ENCODE measurements around the gene AMBP. TPM values are rescaled to one million over a fixed set of nuclear protein-coding genes. Genes with fewer than 3 reads are reported as not detected.

The AMBP gene
- total RNA-seq, 1 experiment from 2014 or later, result 0.22 TPM

GRCh38 chr9:114012126-114012525 lies 66.0 kb downstream of the AMBP start:
- no TSS peak for BruUV-seq (replicated peaks)
- no peaks in the 10 kb centered on the region for H3K79me2 ChIP-seq (ENCODE audit: low read length)
- no peaks in the 10 kb centered on the region for H3K27me3 ChIP-seq (ENCODE audit: low read length)
- no peak overlapping the region for H3K27ac ChIP-seq (ENCODE audit: low read length)
- no peak overlapping the region for H3K4me2 ChIP-seq (ENCODE audit: low read length)
- no peaks in the 10 kb centered on the region for H3K9me2 ChIP-seq (replicated peaks; ENCODE audit: low read length)
- no peak overlapping the region for H2AFZ ChIP-seq (ENCODE audit: low read length)
- H4K20me1 ChIP-seq (ENCODE audit: low read length), result no peaks in the 10 kb centered on the region
- no peaks in the 10 kb centered on the region for H3F3A ChIP-seq (ENCODE audit: low read length, unreplicated experiment)
- H3K9ac ChIP-seq (ENCODE audit: low read length), result no peak overlapping the region
- TF ChIP-seq EZH2phosphoT487 (IDR thresholded peaks at IDR 0.05; ENCODE audit: borderline replicate concordance, low read length), result no peak
- TF ChIP-seq EZH2 (IDR thresholded peaks at IDR 0.05; ENCODE audit: low read length, unreplicated experiment), result no peak
- no peak for TF ChIP-seq CTCF (conservative IDR thresholded peaks at IDR 0.05; ENCODE audit: low read depth, low read length)
- ATAC-seq (no peak), DNase-seq (no peak)
- H3K4me3 ChIP-seq (ENCODE audit: low read length), result no peak overlapping the region
- H3K36me3 ChIP-seq (ENCODE audit: low read depth, low read length), result no peaks in the 10 kb centered on the region
- ChIA-PET POLR2A (ENCODE audit: unreplicated experiment) (no interaction called here), CTCF (no interaction called here)
- no peaks in the 10 kb centered on the region for H3K9me3 ChIP-seq (ENCODE audit: low read length)
- H3K4me1 ChIP-seq (ENCODE audit: insufficient read depth, low read length), result no peaks in the 10 kb centered on the region
- intact Hi-C loops (cut with micrococcal nuclease), result no loop called here

- H3K4me2 ChIP-seq (ENCODE audit: low read length), result no peak overlapping the region
- TF ChIP-seq EZH2 (IDR thresholded peaks at IDR 0.05; ENCODE audit: low read length, unreplicated experiment) (no peak), CTCF (conservative IDR thresholded peaks at IDR 0.05; ENCODE audit: low read depth, low read length) (no peak), EZH2phosphoT487 (IDR thresholded peaks at IDR 0.05; ENCODE audit: borderline replicate concordance, low read length) (no peak)
- H3K9ac ChIP-seq (ENCODE audit: low read length), result no peak overlapping the region
- no peak overlapping the region for H3K4me3 ChIP-seq (ENCODE audit: low read length)
- H3K27me3 ChIP-seq (ENCODE audit: low read length), result no peaks in the 10 kb centered on the region
- H3K27ac ChIP-seq (ENCODE audit: low read length), result no peak overlapping the region
- no peak for ATAC-seq
- POLR2A ChIA-PET (ENCODE audit: unreplicated experiment), result no interaction called here
- CTCF ChIA-PET, result no interaction called here
- H3K79me2 ChIP-seq (ENCODE audit: low read length), result no peaks in the 10 kb centered on the region
- no peaks in the 10 kb centered on the region for H4K20me1 ChIP-seq (ENCODE audit: low read length)
- no peaks in the 10 kb centered on the region for H3K9me3 ChIP-seq (ENCODE audit: low read length)
- no peaks in the 10 kb centered on the region for H3K36me3 ChIP-seq (ENCODE audit: low read depth, low read length)
- H3K9me2 ChIP-seq (replicated peaks; ENCODE audit: low read length), result no peaks in the 10 kb centered on the region
- intact Hi-C loops (cut with micrococcal nuclease), result no loop called here
- H2AFZ ChIP-seq (ENCODE audit: low read length), result no peak overlapping the region
- no TSS peak for BruUV-seq (replicated peaks)
- no peaks in the 10 kb centered on the region for H3K4me1 ChIP-seq (ENCODE audit: insufficient read depth, low read length)
- DNase-seq, result no peak
- H3F3A ChIP-seq (ENCODE audit: low read length, unreplicated experiment), result no peaks in the 10 kb centered on the region
These were observed 66.8 kb downstream of the AMBP start for GRCh38 chr9:114011313-114011712.

Other genes starting within 250 kb of the AMBP start
- 4.2 and 5.8 TPM in 2 replicates for gene ZNF618, start 202.0 kb downstream of the AMBP start, total RNA-seq (2014; rRNA removed)
- gene KIF12, start 21.0 kb upstream of the AMBP start, total RNA-seq (2014; rRNA removed), result 4.4 and 6.3 TPM in 2 replicates
- gene COL27A1, start 77.2 kb upstream of the AMBP start, total RNA-seq (2014; rRNA removed), result 4.3 and 11.4 TPM in 2 replicates
- not detected in 2 replicates for gene ORM1, start 244.8 kb upstream of the AMBP start, total RNA-seq (2014; rRNA removed)

Data from PC-3 (cell line).